ENCODE data around the gene ORMDL1. TPM values are rescaled to one million over a fixed set of nuclear protein-coding genes. Genes with fewer than 3 reads are reported as not detected.

Gene ORMDL1
- 63.5 TPM for polyA plus RNA-seq (2013, experiment 1 of 2)
- 48.8 TPM for polyA plus RNA-seq (2013, experiment 2 of 2)

- Histone ChIP-seq H3K27ac (ENCODE audit: low read depth, low read length) (peak within 1 kb of the TSS; percentile 92), H3K27me3 (ENCODE audit: insufficient read depth, low read length) (no peaks in the 10 kb centered on the region), H3K9ac (ENCODE audit: low read depth, low read length) (peak within 1 kb of the TSS; percentile 97), H3K4me3 (ENCODE audit: low read length) (peak within 1 kb of the TSS; percentile 90), H3K36me3 (ENCODE audit: insufficient read depth, low read length) (peaks cover 60% of the 10 kb centered on the region), H3K4me1 (ENCODE audit: insufficient read depth, low read length) (peaks cover 7% of the 10 kb centered on the region), H3K9me3 (ENCODE audit: insufficient read depth, low read depth, low read length) (no peaks in the 10 kb centered on the region)
- WGBS: under 1% methylated on average over 96 of the region's 96 CpGs
Measured at GRCh38 chr2:189783927-189784867, at the start of gene ORMDL1, which contains the start of gene PMS1. Gene ORMDL1, minus strand, starts transcription at chr2:189784339. Its CDS starts 1,744 bp downstream, at chr2:189782595. Gene PMS1, plus strand, starts transcription at chr2:189784450. Its CDS starts 7,360 bp downstream, at chr2:189791810.

GRCh38 chr2:189830510-189830909 lies 46.4 kb upstream of the ORMDL1 start:
- peaks cover 15% of the 10 kb centered on the region for H3K36me3 ChIP-seq (ENCODE audit: insufficient read depth, low read length)
- peaks cover 15% of the 10 kb centered on the region for H3K4me1 ChIP-seq (ENCODE audit: insufficient read depth, low read length)
- no peak overlapping the region for H3K9ac ChIP-seq (ENCODE audit: low read depth, low read length)
- 97% methylated on average over 1 of the region's 1 CpG for WGBS
- H3K27ac ChIP-seq (ENCODE audit: low read depth, low read length): no peak overlapping the region
- no peaks in the 10 kb centered on the region for H3K9me3 ChIP-seq (ENCODE audit: insufficient read depth, low read depth, low read length)
- H3K27me3 ChIP-seq (ENCODE audit: insufficient read depth, low read length): no peaks in the 10 kb centered on the region
- H3K4me3 ChIP-seq (ENCODE audit: low read length): no peak overlapping the region

GRCh38 chr2:189829102-189829833 lies 45.1 kb upstream of the ORMDL1 start:
- Histone ChIP-seq H3K4me1 (ENCODE audit: insufficient read depth, low read length) (peaks cover 23% of the 10 kb centered on the region), H3K27ac (ENCODE audit: low read depth, low read length) (no peak overlapping the region), H3K27me3 (ENCODE audit: insufficient read depth, low read length) (no peaks in the 10 kb centered on the region), H3K9ac (ENCODE audit: low read depth, low read length) (no peak overlapping the region), H3K9me3 (ENCODE audit: insufficient read depth, low read depth, low read length) (no peaks in the 10 kb centered on the region), H3K4me3 (ENCODE audit: low read length) (no peak overlapping the region), H3K36me3 (ENCODE audit: insufficient read depth, low read length) (peaks cover 14% of the 10 kb centered on the region)
- WGBS: 96% methylated on average over 3 of the region's 4 CpGs

- no peaks in the 10 kb centered on the region for H3K9me3 ChIP-seq (ENCODE audit: insufficient read depth, low read depth, low read length)
- H3K27ac ChIP-seq (ENCODE audit: low read depth, low read length): peak overlapping the region; percentile 42; the same call in 1 of the 2 replicates
- no peak overlapping the region for H3K4me3 ChIP-seq (ENCODE audit: low read length)
- WGBS: 95% methylated on average over 4 of the region's 5 CpGs
- H3K9ac ChIP-seq (ENCODE audit: low read depth, low read length): no peak overlapping the region
- H3K4me1 ChIP-seq (ENCODE audit: insufficient read depth, low read length): peaks cover 23% of the 10 kb centered on the region
- 0 out of 2 replicates have a peak, but pooled peaks cover 10% of the 10 kb centered on the region for H3K36me3 ChIP-seq (ENCODE audit: insufficient read depth, low read length)
- H3K27me3 ChIP-seq (ENCODE audit: insufficient read depth, low read length): no peaks in the 10 kb centered on the region
Measured at GRCh38 chr2:189826039-189826438, 41.9 kb upstream of the ORMDL1 start.

GRCh38 chr2:189824694-189825396 lies 40.7 kb upstream of the ORMDL1 start:
- Histone ChIP-seq H3K9me3 (ENCODE audit: insufficient read depth, low read depth, low read length) (no peaks in the 10 kb centered on the region), H3K4me3 (ENCODE audit: low read length) (no peak overlapping the region), H3K4me1 (ENCODE audit: insufficient read depth, low read length) (peaks cover 23% of the 10 kb centered on the region), H3K27ac (ENCODE audit: low read depth, low read length) (no peak overlapping the region), H3K36me3 (ENCODE audit: insufficient read depth, low read length) (peaks cover 20% of the 10 kb centered on the region), H3K27me3 (ENCODE audit: insufficient read depth, low read length) (no peaks in the 10 kb centered on the region), H3K9ac (ENCODE audit: low read depth, low read length) (no peak overlapping the region)
- WGBS: 100% methylated on average over 2 of the region's 3 CpGs

- 97% methylated on average over 33 of the region's 33 CpGs for WGBS
- Histone ChIP-seq H3K27ac (ENCODE audit: low read depth, low read length) (no peak overlapping the region), H3K4me3 (ENCODE audit: low read length) (no peak overlapping the region), H3K36me3 (ENCODE audit: insufficient read depth, low read length) (peaks cover 42% of the 10 kb centered on the region), H3K27me3 (ENCODE audit: insufficient read depth, low read length) (no peaks in the 10 kb centered on the region), H3K9me3 (ENCODE audit: insufficient read depth, low read depth, low read length) (no peaks in the 10 kb centered on the region), H3K9ac (ENCODE audit: low read depth, low read length) (no peak overlapping the region), H3K4me1 (ENCODE audit: insufficient read depth, low read length) (peaks cover 19% of the 10 kb centered on the region)
Measured at GRCh38 chr2:189821953-189822748, 38.0 kb upstream of the ORMDL1 start.

GRCh38 chr2:189819297-189819704 lies 35.2 kb upstream of the ORMDL1 start:
- Histone ChIP-seq H3K36me3 (ENCODE audit: insufficient read depth, low read length) (peaks cover 58% of the 10 kb centered on the region), H3K9ac (ENCODE audit: low read depth, low read length) (no peak overlapping the region), H3K27me3 (ENCODE audit: insufficient read depth, low read length) (no peaks in the 10 kb centered on the region), H3K9me3 (ENCODE audit: insufficient read depth, low read depth, low read length) (no peaks in the 10 kb centered on the region), H3K4me1 (ENCODE audit: insufficient read depth, low read length) (no peaks in the 10 kb centered on the region), H3K4me3 (ENCODE audit: low read length) (no peak overlapping the region), H3K27ac (ENCODE audit: low read depth, low read length) (no peak overlapping the region)
- WGBS: 100% methylated on average over 1 of the region's 1 CpG

- Histone ChIP-seq H3K9ac (ENCODE audit: low read depth, low read length) (no peak overlapping the region), H3K27ac (ENCODE audit: low read depth, low read length) (no peak overlapping the region), H3K36me3 (ENCODE audit: insufficient read depth, low read length) (peaks cover 58% of the 10 kb centered on the region), H3K9me3 (ENCODE audit: insufficient read depth, low read depth, low read length) (no peaks in the 10 kb centered on the region), H3K4me3 (ENCODE audit: low read length) (no peak overlapping the region), H3K4me1 (ENCODE audit: insufficient read depth, low read length) (no peaks in the 10 kb centered on the region), H3K27me3 (ENCODE audit: insufficient read depth, low read length) (no peaks in the 10 kb centered on the region)
- WGBS: 100% methylated on average over 1 of the region's 3 CpGs
Measured at GRCh38 chr2:189818249-189819038, 34.3 kb upstream of the ORMDL1 start.

GRCh38 chr2:189803431-189803830 lies 19.3 kb upstream of the ORMDL1 start:
- Histone ChIP-seq H3K4me1 (ENCODE audit: insufficient read depth, low read length) (no peaks in the 10 kb centered on the region), H3K27ac (ENCODE audit: low read depth, low read length) (no peak overlapping the region), H3K4me3 (ENCODE audit: low read length) (no peak overlapping the region), H3K27me3 (ENCODE audit: insufficient read depth, low read length) (no peaks in the 10 kb centered on the region), H3K9me3 (ENCODE audit: insufficient read depth, low read depth, low read length) (no peaks in the 10 kb centered on the region), H3K36me3 (ENCODE audit: insufficient read depth, low read length) (peaks cover 96% of the 10 kb centered on the region), H3K9ac (ENCODE audit: low read depth, low read length) (no peak overlapping the region)
- 92% methylated on average over 1 of the region's 3 CpGs for WGBS

Data from HUES64 (cell line).